ENCODE results near the gene BTBD1. TPM values are rescaled to one million over a fixed set of nuclear protein-coding genes. Genes with fewer than 3 reads are reported as not detected.

The BTBD1 gene
- 112 TPM for total RNA-seq

GRCh38 chr15:83066734-83067637, at the start of gene BTBD1:
Gene BTBD1 (minus strand): TSS chr15:83067252. CDS start chr15:83067151, 101 bp downstream.

GRCh38 chr15:83106994-83107840, 40.2 kb upstream of the BTBD1 start, which contains the start of gene TM6SF1:
Gene TM6SF1 (plus strand): TSS chr15:83107645. CDS start chr15:83107681, 36 bp downstream.

GRCh38 chr15:83011271-83012075, 55.6 kb downstream of the BTBD1 start, which contains the start of gene C15orf40:
Gene C15orf40 (minus strand): TSS chr15:83011639. CDS start chr15:83011607, 32 bp downstream.

GRCh38 chr15:82985688-82986441, 81.2 kb downstream of the BTBD1 start, which contains the start of gene RAMAC:
Gene RAMAC (plus strand): TSS chr15:82986210. CDS start chr15:82989019, 2,809 bp downstream.

Other genes starting within 250 kb of the BTBD1 start
- 64.8 TPM for gene HOMER2, start 114.5 kb downstream of the BTBD1 start, total RNA-seq
- gene RAMAC, start 81.0 kb downstream of the BTBD1 start, total RNA-seq, result 34.7 TPM
- 24.6 TPM for gene C15orf40, start 55.6 kb downstream of the BTBD1 start, total RNA-seq
- 3.4 TPM for gene TM6SF1, start 40.4 kb upstream of the BTBD1 start, total RNA-seq
- gene HDGFL3, start 140.6 kb upstream of the BTBD1 start, total RNA-seq, result 107 TPM
- gene BNC1, start 217.4 kb upstream of the BTBD1 start, total RNA-seq, result 1.1 TPM